Measurements from ENCODE around the gene PTPN13. TPM values are rescaled to one million over a fixed set of nuclear protein-coding genes. Genes with fewer than 3 reads are reported as not detected.

PTPN13 gene
- total and polyA plus RNA-seq, 12 donors: 0.70 to 5.5 (median 2.7) TPM

DNA sequence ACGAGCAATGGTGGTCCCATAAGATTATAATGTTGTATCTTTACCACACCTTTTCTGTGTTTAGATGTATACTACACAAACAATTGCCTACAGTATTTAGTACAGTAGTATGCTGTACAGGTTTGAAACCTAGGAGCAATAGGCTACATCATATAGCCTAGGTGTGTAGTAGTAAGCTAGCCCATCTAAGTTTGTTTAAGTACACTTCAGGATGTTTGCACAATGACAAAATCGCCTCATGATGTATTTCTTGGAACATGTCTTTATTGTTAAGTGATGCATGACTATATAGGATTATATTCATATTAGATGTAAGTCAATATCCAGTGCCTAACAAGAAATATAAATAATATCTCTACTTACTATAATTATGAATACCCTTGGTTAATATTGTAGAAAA, 150.5 kb downstream of the PTPN13 start:
- intact Hi-C loops (cut with DNase I): no loop called here
- DNase-seq: no peak
- no peak overlapping the region for H3K4me3 ChIP-seq
- peaks cover 0 to 6% (median 0%) of the 10 kb centered on the region in 11 donors for H3K9me3 ChIP-seq
- TF ChIP-seq, protein P1, sequence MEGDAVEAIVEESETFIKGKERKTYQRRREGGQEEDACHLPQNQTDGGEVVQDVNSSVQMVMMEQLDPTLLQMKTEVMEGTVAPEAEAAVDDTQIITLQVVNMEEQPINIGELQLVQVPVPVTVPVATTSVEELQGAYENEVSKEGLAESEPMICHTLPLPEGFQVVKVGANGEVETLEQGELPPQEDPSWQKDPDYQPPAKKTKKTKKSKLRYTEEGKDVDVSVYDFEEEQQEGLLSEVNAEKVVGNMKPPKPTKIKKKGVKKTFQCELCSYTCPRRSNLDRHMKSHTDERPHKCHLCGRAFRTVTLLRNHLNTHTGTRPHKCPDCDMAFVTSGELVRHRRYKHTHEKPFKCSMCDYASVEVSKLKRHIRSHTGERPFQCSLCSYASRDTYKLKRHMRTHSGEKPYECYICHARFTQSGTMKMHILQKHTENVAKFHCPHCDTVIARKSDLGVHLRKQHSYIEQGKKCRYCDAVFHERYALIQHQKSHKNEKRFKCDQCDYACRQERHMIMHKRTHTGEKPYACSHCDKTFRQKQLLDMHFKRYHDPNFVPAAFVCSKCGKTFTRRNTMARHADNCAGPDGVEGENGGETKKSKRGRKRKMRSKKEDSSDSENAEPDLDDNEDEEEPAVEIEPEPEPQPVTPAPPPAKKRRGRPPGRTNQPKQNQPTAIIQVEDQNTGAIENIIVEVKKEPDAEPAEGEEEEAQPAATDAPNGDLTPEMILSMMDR (IDR thresholded peaks at IDR 0.05): no peak
- 85 to 91% methylated on average over 2 of the region's 2 CpGs for WGBS, 2 donors
- peaks cover 0 to 17% (median 0%) of the 10 kb centered on the region in 9 donors for H3K36me3 ChIP-seq
- H3K4me1 ChIP-seq: no peaks in the 10 kb centered on the region
- no peak overlapping the region for H3K27ac ChIP-seq
- ATAC-seq: no peak
- H3K27me3 ChIP-seq: peaks cover 0 to 7% (median 0%) of the 10 kb centered on the region in 7 donors

DNA sequence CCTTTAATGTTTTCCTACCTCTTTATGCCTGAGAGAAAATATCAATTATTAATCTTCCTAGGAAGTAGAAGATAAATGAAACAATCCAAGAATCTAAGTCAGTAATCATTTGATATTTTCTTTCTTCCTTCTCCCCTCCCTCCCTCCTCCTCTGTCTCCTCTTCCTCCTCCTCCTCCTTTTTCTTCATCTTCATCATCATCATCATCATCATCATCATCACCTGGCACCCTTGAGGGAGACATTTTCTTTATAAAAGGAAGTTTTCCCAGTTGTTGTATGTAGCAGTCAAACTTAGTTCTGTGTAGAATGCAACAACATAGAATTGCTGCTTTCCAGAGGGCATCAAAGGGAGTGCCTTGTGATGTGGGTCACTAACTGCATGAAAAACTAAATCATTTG, 155.0 kb downstream of the PTPN13 start:
- DNase-seq (no peak), ATAC-seq (no peak)
- TF ChIP-seq, protein P1 (IDR thresholded peaks at IDR 0.05): no peak
- no peak overlapping the region for H3K27ac ChIP-seq
- no peaks in the 10 kb centered on the region for H3K9me3 ChIP-seq
- H3K27me3 ChIP-seq: peaks cover 0 to 7% (median 0%) of the 10 kb centered on the region in 7 donors
- peaks cover 0 to 31% (median 0%) of the 10 kb centered on the region in 9 donors for H3K36me3 ChIP-seq
- H3K4me1 ChIP-seq: no peaks in the 10 kb centered on the region
- intact Hi-C loops (cut with DNase I): no loop called here
- no peak overlapping the region for H3K4me3 ChIP-seq

DNA sequence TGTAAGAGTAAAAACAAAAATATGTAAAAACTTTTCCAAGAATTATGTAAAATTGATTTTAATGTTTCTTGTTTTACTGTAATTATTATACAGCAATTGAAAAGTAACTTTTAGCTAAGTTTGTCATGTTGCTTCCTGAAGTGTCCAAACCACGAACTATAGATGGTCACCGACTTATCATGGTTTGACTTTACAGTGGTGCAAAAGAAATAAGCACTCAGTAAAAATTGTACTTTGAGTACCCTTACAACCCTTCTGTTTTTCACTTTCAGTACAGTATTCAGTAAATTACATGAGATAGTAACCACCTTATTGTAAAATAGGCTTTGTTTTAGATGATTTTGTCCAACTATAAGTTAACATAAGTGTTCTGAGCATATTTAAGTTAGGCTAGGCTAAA, 161.3 kb downstream of the PTPN13 start:
- DNase-seq (no peak), ATAC-seq (no peak)
- Histone ChIP-seq H3K27me3 (no peaks in the 10 kb centered on the region), H3K4me1 (no peaks in the 10 kb centered on the region), H3K36me3 (peaks cover 0 to 10% (median 0%) of the 10 kb centered on the region in 9 donors), H3K4me3 (no peak overlapping the region), H3K9me3 (no peaks in the 10 kb centered on the region), H3K27ac (no peak overlapping the region)
- 87 to 96% methylated on average over 2 of the region's 2 CpGs for WGBS, 2 donors
- TF ChIP-seq, protein P1 (IDR thresholded peaks at IDR 0.05): no peak
- intact Hi-C loops (cut with DNase I): loop anchor here in 1 of 10 donors (10.0 kb wide), 1 partner anchor 221 kb away; no protein-coding TSS in a partner anchor

DNA sequence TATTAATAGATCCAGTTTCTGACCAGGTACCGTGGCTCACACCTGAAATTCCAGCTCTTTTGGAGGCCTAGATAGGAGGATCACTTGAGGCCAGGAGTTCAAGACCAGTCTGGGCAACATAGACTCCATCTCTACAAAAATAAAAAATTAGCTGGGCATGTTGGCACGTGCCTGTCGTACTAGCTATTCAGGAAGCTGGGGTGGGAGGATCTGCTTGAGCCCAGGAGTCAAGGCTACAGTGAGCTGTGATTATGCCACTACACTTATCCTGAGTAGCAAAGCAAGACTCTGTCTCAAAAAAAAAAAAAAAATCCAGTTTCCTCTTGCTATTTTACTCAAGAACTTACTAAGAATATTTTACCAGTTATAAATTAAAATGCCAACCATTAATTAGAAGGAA, 163.4 kb downstream of the PTPN13 start:
- intact Hi-C loops (cut with DNase I): loop anchor here in 1 of 10 donors (10.0 kb wide), 1 partner anchor 223 kb away; no protein-coding TSS in a partner anchor
- Histone ChIP-seq H3K27me3 (no peaks in the 10 kb centered on the region), H3K27ac (no peak overlapping the region), H3K36me3 (peaks cover 0 to 11% (median 0%) of the 10 kb centered on the region in 9 donors), H3K4me3 (no peak overlapping the region), H3K4me1 (no peaks in the 10 kb centered on the region), H3K9me3 (no peaks in the 10 kb centered on the region)
- WGBS, 2 donors: 70 to 71% methylated on average over 3 of the region's 3 CpGs
- no peak for ATAC-seq
- TF ChIP-seq, protein P1 (IDR thresholded peaks at IDR 0.05): no peak
- no peak for DNase-seq

All from heart right ventricle (tissue), 16 donors.